PC-3 (cell line): ENCODE measurements around the gene TMEM164. TPM values are rescaled to one million over a fixed set of nuclear protein-coding genes. Genes with fewer than 3 reads are reported as not detected.

Experiments used
- ATAC-seq: fragments of 200-7000 bp; cut with Tn5 transposase; 2 replicates; pipeline ENCODE4 v1.9.1; 2020; ENCODE audit warnings: mild to moderate bottlenecking, moderate library complexity
- BruUV-seq: library from RNA; stranded (reverse); fragments of 400-500 nt; replicated peaks from 2 replicates; lab custom pipeline; 2021; lab: Mats Ljungman, UMichigan
- CTCF ChIA-PET: fragments of 300-600 bp; sonication (Branson Sonifier 250); formaldehyde crosslinking; loops from one replicate; lab custom pipeline; 2022; ENCODE audit warnings: antibody characterized with exemption; lab: Charles Lee
- POLR2A ChIA-PET: fragments of 300-600 bp; sonication (Branson Sonifier 250); formaldehyde crosslinking; loops from one replicate; lab custom pipeline; 2022; ENCODE audit warnings: antibody characterized with exemption; ENCODE audit not compliant: unreplicated experiment; lab: Charles Lee
- DNase-seq: peaks from one replicate; pipeline ENCODE4 v3.0.0-alpha.2; 2015
- H2AFZ ChIP-seq: fragments of 300-600 bp; sonication (generic); 2 replicates; pipeline ENCODE4 v1.6.0; 2016; ENCODE audit warnings: antibody characterized with exemption, low read length
- H3F3A ChIP-seq: fragments of 300-600 bp; sonication (generic); one replicate; pipeline ENCODE4 v1.6.0; 2017; ENCODE audit warnings: antibody characterized with exemption, low read length, control low read depth, mild to moderate bottlenecking; ENCODE audit not compliant: unreplicated experiment
- H3K27ac ChIP-seq: fragments of 300-600 bp; sonication (generic); 2 replicates; pipeline ENCODE4 v1.5.1; 2016; ENCODE audit warnings: mild to moderate bottlenecking, low read length
- H3K27me3 ChIP-seq: fragments of 300-600 bp; sonication (generic); 2 replicates; pipeline ENCODE4 v1.6.1; 2016; ENCODE audit warnings: low read length, mixed read lengths
- H3K36me3 ChIP-seq: fragments of 300-600 bp; sonication (generic); 2 replicates; pipeline ENCODE4 v1.6.1; 2016; ENCODE audit warnings: low read depth, mixed run types, low read length, mixed read lengths
- H3K4me1 ChIP-seq: fragments of 300-600 bp; sonication (generic); 2 replicates; pipeline ENCODE4 v1.5.1; 2016; ENCODE audit warnings: low read length; ENCODE audit not compliant: insufficient read depth
- H3K4me2 ChIP-seq: fragments of 300-600 bp; sonication (generic); 2 replicates; pipeline ENCODE4 v1.6.0; 2016; ENCODE audit warnings: low read length
- H3K4me3 ChIP-seq: fragments of 300-600 bp; sonication (generic); 2 replicates; pipeline ENCODE4 v1.5.1; 2016; ENCODE audit warnings: mild to moderate bottlenecking, low read length, mixed read lengths
- H3K79me2 ChIP-seq: fragments of 300-600 bp; sonication (generic); 2 replicates; pipeline ENCODE4 v1.6.1; 2017; ENCODE audit warnings: low read length, mixed read lengths
- H3K9ac ChIP-seq: fragments of 300-600 bp; sonication (generic); 2 replicates; pipeline ENCODE4 v1.6.0; 2016; ENCODE audit warnings: mild to moderate bottlenecking, low read length
- H3K9me2 ChIP-seq: fragments of 300-600 bp; sonication (generic); replicated peaks from 2 replicates; pipeline ENCODE4 v1.6.1; 2016; ENCODE audit warnings: mixed run types, low read length, mixed read lengths
- H3K9me3 ChIP-seq: fragments of 300-600 bp; sonication (generic); 2 replicates; pipeline ENCODE4 v1.6.1; 2016; ENCODE audit warnings: low read length, mixed read lengths
- H4K20me1 ChIP-seq: fragments of 300-600 bp; sonication (generic); 2 replicates; pipeline ENCODE4 v1.6.1; 2016; ENCODE audit warnings: low read length, mixed read lengths
- CTCF ChIP-seq: fragments of 300-600 bp; sonication (generic); conservative IDR thresholded peaks from 2 replicates; pipeline ENCODE4 v1.5.1; 2017; ENCODE audit warnings: antibody characterized with exemption, low read depth, mild to moderate bottlenecking, low read length
- EZH2 ChIP-seq: fragments of 300-600 bp; sonication (generic); IDR thresholded peaks from one replicate; pipeline ENCODE4 v1.6.1; 2017; ENCODE audit warnings: antibody characterized with exemption, mild to moderate bottlenecking, low read length; ENCODE audit not compliant: unreplicated experiment
- EZH2phosphoT487 ChIP-seq: fragments of 300-600 bp; sonication (generic); IDR thresholded peaks from 2 replicates; pipeline ENCODE4 v1.6.1; 2018; ENCODE audit warnings: mild to moderate bottlenecking, antibody characterized with exemption, low read length, borderline replicate concordance
- intact Hi-C: fragments of 100-400 bp; cut with micrococcal nuclease; formaldehyde crosslinking; loops from 2 replicates; pipeline ENCODE4 v1.9.0; 2023
- total RNA-seq: library from RNA; depleted of rRNA; stranded (reverse); fragments of >200 nt; gene quantifications from 2 replicates; pipeline ENCODE4 v1.2.3, GENCODE V29; 2014

Gene TMEM164
- total RNA-seq, 1 experiment from 2014 or later, result 26.6 TPM

GRCh38 chrX:110131031-110131430 is 128.1 kb downstream of the TMEM164 start:
- CTCF ChIA-PET, result no interaction called here
- no peaks in the 10 kb centered on the region for H3K9me3 ChIP-seq
- H4K20me1 ChIP-seq, result no peaks in the 10 kb centered on the region

GRCh38 chrX:110132450-110133114 is 129.7 kb downstream of the TMEM164 start:
- ChIA-PET CTCF (interaction anchor here (0.6 kb wide), 1 partner anchor 14 kb away, joined by 4 read pairs; no protein-coding TSS in a partner anchor), POLR2A (no interaction called here)
- H3F3A ChIP-seq, result no peaks in the 10 kb centered on the region
- DNase-seq (peak; percentile 25), ATAC-seq (peak; percentile 91)
- no peaks in the 10 kb centered on the region; the same call in 1 of the 2 replicates for H3K36me3 ChIP-seq
- H3K9ac ChIP-seq, result no peak overlapping the region
- no peaks in the 10 kb centered on the region for H3K9me3 ChIP-seq
- H3K27ac ChIP-seq, result 0 out of 2 replicates have a peak overlapping the region, but pooled peaks have one; percentile 25
- intact Hi-C loops, result no loop called here
- H2AFZ ChIP-seq, result no peak overlapping the region
- TF ChIP-seq CTCF (no peak), EZH2 (no peak), EZH2phosphoT487 (no peak)
- no peaks in the 10 kb centered on the region for H3K27me3 ChIP-seq
- H3K4me3 ChIP-seq, result no peak overlapping the region
- no peaks in the 10 kb centered on the region for H4K20me1 ChIP-seq
- peaks cover 12% of the 10 kb centered on the region for H3K4me1 ChIP-seq
- peak overlapping the region; percentile 44 for H3K4me2 ChIP-seq
- no peaks in the 10 kb centered on the region for H3K79me2 ChIP-seq
- H3K9me2 ChIP-seq, result no peaks in the 10 kb centered on the region
- no TSS peak for BruUV-seq

More at GRCh38 chrX:110131031-110131430, 128.1 kb downstream of the TMEM164 start:
- no peak overlapping the region for H3K4me3 ChIP-seq
- TF ChIP-seq EZH2phosphoT487 (no peak), CTCF (no peak), EZH2 (no peak)
- no peaks in the 10 kb centered on the region for H3K27me3 ChIP-seq
- intact Hi-C loops, result no loop called here
- H3K4me1 ChIP-seq, result peaks cover 12% of the 10 kb centered on the region
- POLR2A ChIA-PET, result no interaction called here
- no peaks in the 10 kb centered on the region for H3K79me2 ChIP-seq
- H3K9ac ChIP-seq, result no peak overlapping the region
- no peaks in the 10 kb centered on the region for H3K9me2 ChIP-seq
- no peak overlapping the region for H3K4me2 ChIP-seq
- ATAC-seq (no peak), DNase-seq (no peak)
- H3K36me3 ChIP-seq, result no peaks in the 10 kb centered on the region; the same call in 1 of the 2 replicates
- no peak overlapping the region for H3K27ac ChIP-seq
- H2AFZ ChIP-seq, result no peak overlapping the region
- H3F3A ChIP-seq, result no peaks in the 10 kb centered on the region
- no TSS peak for BruUV-seq
